ENCODE measurements around the gene CPEB4.

Gene CPEB4

GRCh38 chr5:173887610-173888472, at the start of gene CPEB4:
Gene CPEB4, plus strand, starts transcription at chr5:173888349. Its CDS starts 1,385 bp downstream, at chr5:173889734.
- peak; percentile 99 for DNase-seq (ENCODE audit: low spot score)

DNA sequence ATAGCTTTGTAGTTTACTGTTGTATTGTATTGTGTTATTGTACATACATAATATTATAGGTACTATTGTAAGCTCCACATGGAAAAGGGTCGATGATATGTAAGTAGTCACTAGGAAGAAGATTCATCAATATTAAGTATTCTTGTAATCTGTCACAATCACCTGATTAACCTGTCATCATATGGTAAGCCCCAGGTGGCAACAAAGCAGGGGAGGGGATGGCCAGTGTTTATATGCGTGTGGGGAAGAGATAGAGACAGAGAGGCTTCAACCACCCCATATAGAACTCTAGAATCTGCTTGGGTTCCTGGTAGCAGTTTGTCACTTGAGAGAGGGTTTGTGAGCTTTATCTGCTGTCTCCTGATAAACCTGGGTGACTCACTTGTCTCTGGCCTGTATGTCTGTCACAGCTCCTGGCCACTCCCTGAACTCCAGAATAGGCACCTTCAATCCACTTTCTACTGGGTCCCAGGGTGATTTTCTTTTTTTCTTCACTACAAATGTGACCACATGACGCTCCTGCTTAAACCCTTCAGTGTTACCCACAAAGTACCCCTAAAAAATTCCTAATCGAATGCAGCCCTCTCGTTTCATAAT, 48.9 kb upstream of the CPEB4 start:
- DNase-seq (ENCODE audit: low spot score) = no peak

- no peak for DNase-seq (ENCODE audit: low spot score)
These were observed 47.8 kb upstream of the CPEB4 start for GRCh38 chr5:173840111-173840983.

GRCh38 chr5:173841710-173842109, 46.4 kb upstream of the CPEB4 start:
- no peak for DNase-seq (ENCODE audit: low spot score)

DNA sequence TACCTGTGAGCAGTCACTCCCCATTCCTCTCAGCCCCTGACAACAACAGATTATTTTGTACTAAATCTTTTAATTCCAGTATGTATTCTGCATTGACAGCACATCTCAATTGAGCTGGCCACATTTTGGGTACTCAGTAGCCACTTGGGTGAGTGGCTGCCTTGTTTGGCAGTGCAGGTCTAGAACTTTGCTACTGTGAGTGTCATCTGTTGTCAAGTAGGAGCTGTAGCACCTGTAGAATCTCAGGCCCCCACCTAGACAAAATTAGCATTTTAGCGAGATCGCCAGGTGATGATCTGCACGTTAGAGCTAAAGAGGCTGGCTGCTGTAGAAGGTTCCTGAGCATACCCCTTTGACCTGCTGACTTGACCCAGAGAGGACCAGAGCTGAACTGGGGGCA, 44.4 kb upstream of the CPEB4 start:
- no peak for DNase-seq (ENCODE audit: low spot score)

DNA sequence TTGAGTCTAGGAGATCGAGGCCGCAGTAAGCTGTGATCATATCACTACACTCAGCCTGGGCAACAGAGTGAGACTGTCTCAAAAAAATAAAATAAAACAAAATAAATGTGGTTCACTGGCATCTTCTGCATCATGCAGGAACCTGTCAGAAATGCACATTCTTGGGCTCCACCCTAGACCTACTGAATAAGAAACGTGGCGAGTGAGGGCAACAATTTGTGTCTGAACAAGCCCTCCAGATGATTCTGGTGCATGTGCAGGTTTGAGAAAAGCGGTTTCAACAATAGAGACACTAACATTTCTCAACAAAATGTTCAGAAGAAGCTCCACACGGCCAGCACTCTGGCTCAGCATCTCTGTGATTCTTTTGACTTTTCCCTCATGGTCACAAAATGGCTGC, 42.8 kb upstream of the CPEB4 start:
- no peak for DNase-seq (ENCODE audit: low spot score)

GRCh38 chr5:173846929-173847501, 41.1 kb upstream of the CPEB4 start:
- DNase-seq (ENCODE audit: low spot score) = no peak

GRCh38 chr5:173848986-173849596, 39.1 kb upstream of the CPEB4 start:
- DNase-seq (ENCODE audit: low spot score) = no peak

DNA sequence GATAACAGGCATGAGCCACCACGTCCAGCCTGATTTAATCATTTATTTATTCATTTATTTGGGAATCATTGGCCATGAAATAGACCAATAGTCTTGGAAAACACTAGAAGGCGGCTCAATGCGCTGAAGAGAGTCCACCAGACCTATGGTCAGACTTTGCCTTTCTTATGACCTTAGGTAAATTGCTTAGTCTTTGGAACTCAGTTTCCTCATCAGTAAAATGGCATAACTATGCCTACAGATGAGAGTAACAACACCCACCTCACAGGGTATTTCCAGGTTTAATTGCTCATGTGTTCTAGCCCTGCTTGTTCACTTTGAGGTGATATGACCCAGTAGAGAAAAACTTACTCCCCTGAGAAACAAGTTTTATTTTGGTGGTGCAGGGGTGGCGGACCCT, 38.2 kb upstream of the CPEB4 start:
- DNase-seq (ENCODE audit: low spot score) = no peak

DNA sequence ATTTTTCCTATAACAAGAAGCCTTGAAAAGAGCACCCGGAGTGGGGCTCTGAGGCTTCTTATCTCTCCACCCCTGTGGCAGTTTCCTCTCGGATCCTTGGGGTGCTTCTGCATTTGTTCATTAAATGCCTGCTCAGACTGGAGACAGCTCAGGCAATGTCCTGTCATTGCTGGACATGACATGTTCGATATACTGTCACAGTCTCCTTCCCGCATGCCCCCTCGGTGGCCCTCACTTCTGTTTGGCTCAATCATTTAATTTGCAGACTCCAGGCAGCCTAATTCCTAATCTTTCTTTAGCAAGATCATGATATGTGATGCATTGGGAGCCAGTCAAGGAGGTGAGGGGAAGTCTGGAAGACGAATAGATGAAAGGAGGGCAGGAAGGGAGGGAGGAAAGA, 37.5 kb upstream of the CPEB4 start:
- DNase-seq (ENCODE audit: low spot score) = no peak

- DNase-seq (ENCODE audit: low spot score) = no peak
These were observed 36.4 kb upstream of the CPEB4 start for GRCh38 chr5:173851595-173852243.

- DNase-seq (ENCODE audit: low spot score) = no peak
These were observed 35.3 kb upstream of the CPEB4 start for GRCh38 chr5:173852790-173853359.

DNA sequence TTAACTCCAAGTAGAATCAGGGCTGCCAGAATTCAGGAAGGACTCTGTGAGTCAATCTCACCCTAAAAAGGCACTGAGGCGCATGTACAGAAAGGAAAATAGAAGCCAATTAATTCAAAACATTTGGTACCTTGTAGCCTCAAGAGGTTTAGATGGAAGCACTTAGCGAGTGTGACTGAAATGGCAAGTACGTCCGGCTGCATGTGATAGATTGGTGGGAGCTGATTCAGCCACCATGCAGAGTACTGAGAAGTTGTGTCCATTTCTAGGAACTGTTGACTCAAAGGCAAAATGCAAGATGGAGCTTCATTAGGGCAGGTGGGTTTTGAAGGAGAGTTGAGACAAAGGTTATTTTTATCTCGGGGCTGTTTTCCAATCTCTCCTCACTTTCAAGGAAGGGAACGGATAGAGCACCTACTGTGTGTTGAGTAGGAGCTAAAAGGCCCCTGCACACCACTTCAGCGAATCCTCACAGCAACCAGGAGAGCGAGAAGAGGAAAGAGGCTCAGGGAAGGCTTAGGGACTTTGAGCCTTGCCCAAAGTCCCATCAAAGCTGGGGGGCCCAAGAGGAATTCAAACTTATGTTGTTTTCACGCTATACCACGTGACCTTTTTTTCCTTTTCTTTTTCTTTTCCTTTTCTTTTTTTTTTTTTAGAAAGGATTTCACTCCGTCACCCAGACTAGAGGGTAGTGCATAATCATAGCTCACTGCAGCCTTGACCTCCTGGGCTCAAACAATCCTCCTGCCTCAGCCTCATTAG, 34.6 kb upstream of the CPEB4 start:
- DNase-seq (ENCODE audit: low spot score) = no peak

- no peak for DNase-seq (ENCODE audit: low spot score)
These were observed 32.8 kb upstream of the CPEB4 start for GRCh38 chr5:173855162-173855994.

GRCh38 chr5:173855995-173856656, 32.0 kb upstream of the CPEB4 start:
- DNase-seq (ENCODE audit: low spot score) = no peak

DNA sequence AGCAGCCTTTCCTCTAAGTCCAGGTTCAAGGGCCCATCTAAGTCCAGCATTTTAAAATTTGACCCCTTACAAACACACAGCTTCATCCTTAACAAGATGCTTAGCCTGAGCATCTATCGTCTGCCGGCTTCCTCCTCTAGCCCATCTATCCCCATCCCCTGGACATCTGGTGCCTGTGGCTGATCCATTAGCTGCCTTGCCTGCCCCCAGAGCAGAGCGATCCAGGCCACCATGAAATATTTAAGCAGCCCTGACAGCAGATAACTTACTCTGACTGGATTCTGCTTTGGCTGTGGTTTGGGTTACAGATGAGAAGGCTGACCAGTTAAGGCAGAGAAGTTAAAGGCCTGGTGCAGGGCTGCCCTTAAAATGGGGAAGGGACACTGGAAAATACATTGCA, 30.9 kb upstream of the CPEB4 start:
- DNase-seq (ENCODE audit: low spot score) = no peak

GRCh38 chr5:173858021-173858669, 30.0 kb upstream of the CPEB4 start:
- DNase-seq (ENCODE audit: low spot score) = no peak

All from AG08395 (cell line).